Choroid plexus epithelial cell (primary cell): ENCODE measurements around the gene NACC2.

Experiments used
- DNase-seq: peaks from one replicate; pipeline ENCODE4 v3.0.0-alpha.2; 2010; ENCODE audit warnings: low read depth
- H3K4me3 ChIP-seq: 2 replicates; pipeline ENCODE4 v1.5.1; 2011; ENCODE audit warnings: low read depth, mild to moderate bottlenecking, control low read depth, low read length, moderate library complexity
- TF ChIP-seq, protein P1 (sequence below): conservative IDR thresholded peaks from 2 replicates; pipeline ENCODE4 v1.5.1; 2011; ENCODE audit warnings: low read depth, mild to moderate bottlenecking, control low read depth, inconsistent platforms, low read length, moderate library complexity

The NACC2 gene

DNA sequence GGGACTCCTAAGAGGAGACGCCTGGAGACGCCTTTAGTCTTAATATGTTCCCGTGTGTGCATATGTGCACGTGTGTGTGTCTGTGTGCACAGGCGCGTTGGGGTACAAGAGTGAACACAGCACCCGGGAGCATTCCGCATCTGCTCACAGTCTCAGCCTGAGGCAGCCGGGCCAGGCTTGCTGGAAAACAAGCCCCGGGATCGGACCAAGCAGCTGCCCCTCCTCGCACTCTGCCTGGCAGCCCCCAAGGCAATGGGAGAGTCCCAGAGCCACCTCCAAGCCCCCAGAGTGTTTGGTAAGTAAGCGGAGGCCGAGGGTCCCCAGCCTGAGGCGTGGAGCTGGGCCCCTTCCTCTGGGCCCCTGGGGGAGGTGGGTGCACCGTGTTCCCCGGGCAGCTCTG, 106.6 kb downstream of the NACC2 start:
- no peak for DNase-seq
- TF ChIP-seq, protein P1, sequence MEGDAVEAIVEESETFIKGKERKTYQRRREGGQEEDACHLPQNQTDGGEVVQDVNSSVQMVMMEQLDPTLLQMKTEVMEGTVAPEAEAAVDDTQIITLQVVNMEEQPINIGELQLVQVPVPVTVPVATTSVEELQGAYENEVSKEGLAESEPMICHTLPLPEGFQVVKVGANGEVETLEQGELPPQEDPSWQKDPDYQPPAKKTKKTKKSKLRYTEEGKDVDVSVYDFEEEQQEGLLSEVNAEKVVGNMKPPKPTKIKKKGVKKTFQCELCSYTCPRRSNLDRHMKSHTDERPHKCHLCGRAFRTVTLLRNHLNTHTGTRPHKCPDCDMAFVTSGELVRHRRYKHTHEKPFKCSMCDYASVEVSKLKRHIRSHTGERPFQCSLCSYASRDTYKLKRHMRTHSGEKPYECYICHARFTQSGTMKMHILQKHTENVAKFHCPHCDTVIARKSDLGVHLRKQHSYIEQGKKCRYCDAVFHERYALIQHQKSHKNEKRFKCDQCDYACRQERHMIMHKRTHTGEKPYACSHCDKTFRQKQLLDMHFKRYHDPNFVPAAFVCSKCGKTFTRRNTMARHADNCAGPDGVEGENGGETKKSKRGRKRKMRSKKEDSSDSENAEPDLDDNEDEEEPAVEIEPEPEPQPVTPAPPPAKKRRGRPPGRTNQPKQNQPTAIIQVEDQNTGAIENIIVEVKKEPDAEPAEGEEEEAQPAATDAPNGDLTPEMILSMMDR: no peak
- no peak overlapping the region for H3K4me3 ChIP-seq

DNA sequence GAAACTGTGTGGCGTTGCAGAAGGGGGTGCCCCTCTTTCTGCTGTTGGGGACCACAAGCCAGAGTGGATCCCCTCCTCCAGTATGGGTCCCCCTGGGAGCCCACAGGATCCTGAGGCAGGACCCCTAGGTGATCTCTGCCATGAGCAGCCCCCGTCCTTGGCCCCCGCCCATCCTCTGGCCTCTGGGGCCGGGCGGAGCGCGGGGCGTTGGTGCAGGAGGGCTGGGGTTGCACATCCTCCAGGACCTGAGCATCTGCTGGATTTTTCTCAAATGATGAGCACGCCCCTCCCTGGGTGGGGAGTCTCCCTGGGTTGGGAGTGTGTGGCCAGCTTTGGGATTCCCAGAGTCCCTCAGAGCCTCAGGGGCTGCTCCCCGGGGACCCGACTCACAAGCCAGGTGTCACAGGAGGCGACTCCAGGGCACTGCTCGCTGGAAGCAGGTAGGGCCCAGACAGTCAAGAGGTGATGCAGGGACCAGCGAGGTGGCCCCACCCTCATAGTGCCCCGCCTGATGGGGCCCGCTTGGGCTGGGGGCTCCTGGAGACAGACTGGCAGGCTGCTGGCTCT, 107.2 kb downstream of the NACC2 start:
- TF ChIP-seq, protein P1: no peak
- H3K4me3 ChIP-seq: no peak overlapping the region
- DNase-seq: no peak

DNA sequence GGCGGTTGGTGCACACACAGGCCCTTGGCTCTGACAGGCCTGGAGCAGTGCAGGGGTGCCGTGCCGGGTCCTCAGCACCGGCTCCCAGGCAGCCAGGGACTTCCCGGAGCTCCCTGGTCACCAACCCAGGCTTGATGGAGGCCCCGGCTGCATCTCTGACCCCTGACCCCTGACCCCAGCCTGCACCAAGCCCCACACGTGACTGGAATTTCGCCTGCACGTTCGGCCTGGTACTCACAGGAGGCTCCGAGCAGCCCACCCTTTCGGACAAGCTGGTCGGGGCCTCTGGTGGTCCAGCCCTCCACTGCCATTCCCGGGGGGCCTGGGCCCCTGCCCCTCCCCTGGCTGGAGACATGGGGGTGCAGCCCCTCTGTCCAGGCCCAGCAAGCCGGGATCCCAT, 108.5 kb downstream of the NACC2 start:
- no peak for DNase-seq
- TF ChIP-seq, protein P1: no peak
- no peak overlapping the region for H3K4me3 ChIP-seq

DNA sequence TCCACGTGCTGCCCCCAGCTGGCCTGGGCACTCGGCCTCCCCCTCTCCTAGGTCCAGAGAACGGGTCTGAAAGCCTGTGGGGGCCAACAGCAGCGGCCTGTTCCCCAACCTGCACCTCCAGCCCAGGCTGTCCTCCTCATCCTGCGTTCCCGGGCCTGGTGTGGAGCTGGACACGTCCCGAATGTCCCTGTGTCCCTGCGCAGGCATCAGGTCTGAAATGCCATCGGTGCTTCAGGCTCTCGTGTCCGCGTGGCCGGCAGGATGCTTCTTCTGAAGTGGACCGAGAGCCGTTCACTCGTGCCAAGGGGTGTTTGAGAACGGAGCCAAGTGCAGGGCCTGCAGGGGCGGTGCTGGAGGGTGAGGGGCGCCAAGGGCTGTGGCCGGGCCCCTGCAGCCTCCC, 109.2 kb downstream of the NACC2 start:
- DNase-seq: no peak
- TF ChIP-seq, protein P1: no peak
- no peak overlapping the region for H3K4me3 ChIP-seq

DNA sequence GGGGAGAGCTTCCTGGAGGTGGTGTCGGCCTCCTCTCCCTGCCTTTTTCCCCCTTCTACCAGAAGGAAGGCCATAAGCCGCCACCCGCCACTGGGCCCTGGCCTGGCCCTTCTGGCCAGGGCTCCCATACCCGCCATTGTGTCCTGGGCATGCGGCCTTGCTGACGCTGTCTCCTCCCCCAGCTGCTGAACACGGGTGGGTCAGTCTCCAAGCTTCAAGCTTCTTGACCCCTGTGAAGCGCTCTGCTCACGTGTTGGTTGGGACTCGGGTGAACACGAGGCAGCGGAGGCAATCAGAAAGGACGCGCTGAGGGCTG, 109.7 kb downstream of the NACC2 start:
- no peak for DNase-seq
- no peak overlapping the region for H3K4me3 ChIP-seq
- TF ChIP-seq, protein P1: no peak

DNA sequence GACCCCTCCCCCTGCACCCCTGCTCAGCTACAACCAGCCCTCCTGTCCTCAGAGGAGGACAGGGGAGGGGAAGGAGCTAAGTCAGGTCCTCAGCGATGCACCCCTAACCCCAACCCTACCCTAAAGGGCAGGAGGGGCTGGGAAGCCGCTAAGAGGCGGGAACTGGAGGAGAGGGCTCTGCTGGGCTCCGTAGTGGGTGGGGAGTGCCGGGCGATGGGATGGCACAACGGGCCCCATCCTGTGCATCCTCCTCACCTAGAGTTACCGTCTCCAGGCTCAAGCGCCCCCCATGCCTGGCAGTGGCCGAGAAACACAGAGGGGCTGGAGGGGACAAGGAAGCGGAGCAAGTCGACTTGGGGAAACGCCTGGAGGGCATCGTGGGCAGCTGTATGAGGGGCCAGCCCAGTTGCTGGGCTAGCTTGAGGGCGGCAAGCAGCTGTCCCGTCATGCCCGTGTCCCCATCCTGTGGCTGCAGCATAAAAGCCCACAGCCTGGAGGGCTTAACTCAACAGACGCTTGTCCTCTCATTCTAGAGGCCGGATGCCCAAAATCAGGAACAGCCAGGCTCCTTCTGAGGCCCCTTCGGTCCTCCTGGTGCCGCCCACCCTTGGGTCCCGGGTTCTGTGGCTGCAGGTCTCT, 110.9 kb downstream of the NACC2 start:
- no peak overlapping the region for H3K4me3 ChIP-seq
- DNase-seq: no peak
- TF ChIP-seq, protein P1: no peak
